Esophagus squamous epithelium (tissue), 4 donors: ENCODE data around the gene RBM20.

Experiments
- POLR2A ChIP-seq, 4 donors: fragments of 450-650 bp; IDR thresholded peaks; one replicate each; pipeline ENCODE4 v1.6.1; 2017; ENCODE audit warnings: antibody characterized with exemption in 4 of 4, mild to moderate bottlenecking in 4 of 4, moderate library complexity in 3 of 4
- TF ChIP-seq, protein P1 (sequence below), 6 experiments: fragments of 450-650 bp in 4 of 6; fragments of 200-600 bp in 2 of 6; sonication (generic) in 2 of 6; IDR thresholded peaks; one replicate each; pipeline ENCODE4 v1.5.1; 2016 to 2019; ENCODE audit warnings: antibody characterized with exemption in 6 of 6, mild to moderate bottlenecking in 4 of 6, moderate library complexity in 4 of 6

DNA sequence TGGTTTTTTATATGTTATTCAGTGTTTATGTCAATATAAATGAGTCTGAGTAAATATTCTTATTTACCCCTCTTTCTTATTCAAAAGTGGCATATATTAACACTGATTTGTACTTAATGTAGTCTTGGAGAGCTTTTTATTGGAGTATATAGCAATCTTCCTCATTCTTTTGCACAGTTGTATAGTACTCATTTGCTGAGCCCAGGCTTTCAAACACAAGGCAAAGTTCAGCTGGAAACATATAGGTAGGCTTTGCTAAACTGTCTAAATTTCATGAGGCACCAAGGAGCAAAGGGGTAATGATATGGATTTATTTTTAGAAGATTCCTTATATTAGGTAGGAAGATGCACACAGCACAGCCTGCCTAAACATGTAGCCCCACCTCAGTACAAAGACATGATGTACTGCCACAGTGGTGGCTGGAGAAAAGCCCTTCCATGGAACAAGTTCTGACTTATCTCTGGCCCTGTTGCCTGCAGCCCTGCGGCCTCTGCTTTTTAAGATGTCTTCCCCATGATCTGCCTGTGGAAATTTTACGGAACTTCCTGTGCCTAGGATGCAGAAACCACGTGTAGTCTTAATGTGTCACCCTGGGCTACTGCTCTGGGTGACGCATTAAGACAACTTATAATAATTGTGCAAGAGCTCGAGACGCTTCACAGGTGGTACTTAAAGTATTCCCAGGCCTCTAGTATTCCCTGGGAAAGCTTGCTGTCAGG, 218.0 kb downstream of the RBM20 start:
- TF ChIP-seq, protein P1, sequence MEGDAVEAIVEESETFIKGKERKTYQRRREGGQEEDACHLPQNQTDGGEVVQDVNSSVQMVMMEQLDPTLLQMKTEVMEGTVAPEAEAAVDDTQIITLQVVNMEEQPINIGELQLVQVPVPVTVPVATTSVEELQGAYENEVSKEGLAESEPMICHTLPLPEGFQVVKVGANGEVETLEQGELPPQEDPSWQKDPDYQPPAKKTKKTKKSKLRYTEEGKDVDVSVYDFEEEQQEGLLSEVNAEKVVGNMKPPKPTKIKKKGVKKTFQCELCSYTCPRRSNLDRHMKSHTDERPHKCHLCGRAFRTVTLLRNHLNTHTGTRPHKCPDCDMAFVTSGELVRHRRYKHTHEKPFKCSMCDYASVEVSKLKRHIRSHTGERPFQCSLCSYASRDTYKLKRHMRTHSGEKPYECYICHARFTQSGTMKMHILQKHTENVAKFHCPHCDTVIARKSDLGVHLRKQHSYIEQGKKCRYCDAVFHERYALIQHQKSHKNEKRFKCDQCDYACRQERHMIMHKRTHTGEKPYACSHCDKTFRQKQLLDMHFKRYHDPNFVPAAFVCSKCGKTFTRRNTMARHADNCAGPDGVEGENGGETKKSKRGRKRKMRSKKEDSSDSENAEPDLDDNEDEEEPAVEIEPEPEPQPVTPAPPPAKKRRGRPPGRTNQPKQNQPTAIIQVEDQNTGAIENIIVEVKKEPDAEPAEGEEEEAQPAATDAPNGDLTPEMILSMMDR (IDR thresholded peaks at IDR 0.05), result no peak
- TF ChIP-seq POLR2A (IDR thresholded peaks at IDR 0.05), result no peak
